SK-N-SH (cell line): ENCODE data around the gene NOL4L. TPM values are rescaled to one million over a fixed set of nuclear protein-coding genes. Genes with fewer than 3 reads are reported as not detected.

Experiments
- CTCF ChIA-PET: fragments of 300-600, 350-600 bp; formaldehyde crosslinking; extraction: SDS; loops from one replicate; lab custom pipeline; 2021; lab: Yijun Ruan, JAX
- POLR2A ChIA-PET: fragments of 350-600 bp; sonication (Branson Sonifier 250); formaldehyde crosslinking; extraction: SDS; loops from one replicate; lab custom pipeline; 2020; ENCODE audit warnings: antibody characterized with exemption, inconsistent platforms; lab: Yijun Ruan, JAX
- DNase-seq: peaks from one replicate; pipeline ENCODE4 v3.0.0; 2012
- H2AFZ ChIP-seq: fragments of 200-600 bp; sonication (generic); 2 replicates; pipeline ENCODE4 v1.8.1; 2016; ENCODE audit warnings: antibody characterized with exemption, mild to moderate bottlenecking, low read depth
- H3F3A ChIP-seq: fragments of 200-600 bp; sonication (generic); replicated peaks from 2 replicates; pipeline ENCODE3; 2016; ENCODE audit warnings: antibody characterized with exemption, mild to moderate bottlenecking; ENCODE audit not compliant: insufficient read depth
- H3K27ac ChIP-seq, 2 experiments: fragments of 200-500 bp in 1 of 2; fragments of 200-600 bp in 1 of 2; sonication (Bioruptor generic) in 1 of 2; sonication (generic), shearing (Covaris generic) in 1 of 2; 2 replicates each; pipeline versions ENCODE4 v1.5.1 to v1.6.1; 2014 to 2016; ENCODE audit warnings: low read depth in 2 of 2, inconsistent platforms in 1 of 2, low read length in 1 of 2, mild to moderate bottlenecking in 1 of 2, mixed read lengths in 1 of 2
- H3K27me3 ChIP-seq: fragments of 200-600 bp; sonication (generic), shearing (Covaris generic); 2 replicates; pipeline ENCODE4 v1.6.1; 2016; ENCODE audit warnings: mixed run types; ENCODE audit not compliant: insufficient read depth
- H3K36me3 ChIP-seq, 2 experiments: fragments of 200-500 bp in 1 of 2; fragments of 200-600 bp in 1 of 2; sonication (Bioruptor generic) in 1 of 2; sonication (generic) in 1 of 2; replicated peaks in 1 of 2; 2 replicates each; pipeline versions ENCODE3 to v1.5.1; 2014 to 2016; ENCODE audit warnings: low read length in 1 of 2, mild to moderate bottlenecking in 1 of 2; ENCODE audit not compliant: insufficient read depth in 2 of 2, control insufficient read depth in 1 of 2
- H3K4me1 ChIP-seq, 2 experiments: fragments of 200-500 bp in 1 of 2; fragments of 200-600 bp in 1 of 2; sonication (Bioruptor generic) in 1 of 2; sonication (generic), shearing (Covaris generic) in 1 of 2; 2 replicates each; pipeline versions ENCODE4 v1.5.1 to v1.6.1; 2014 to 2016; ENCODE audit warnings: low read depth in 1 of 2, low read length in 1 of 2, mixed run types in 1 of 2; ENCODE audit not compliant: insufficient read depth in 2 of 2, control insufficient read depth in 1 of 2
- H3K4me2 ChIP-seq: fragments of 200-600 bp; sonication (generic), shearing (Covaris generic); 2 replicates; pipeline ENCODE4 v1.6.1; 2017; ENCODE audit warnings: mixed run types
- H3K4me3 ChIP-seq, 2 experiments: fragments of 200-500 bp in 1 of 2; fragments of 200-600 bp in 1 of 2; sonication (Bioruptor generic) in 1 of 2; sonication (generic), shearing (Covaris generic) in 1 of 2; 2 replicates each; pipeline versions ENCODE4 v1.5.1 to v1.8.1; 2014 to 2016; ENCODE audit warnings: low read depth in 2 of 2, inconsistent platforms in 1 of 2, low read length in 1 of 2, mild to moderate bottlenecking in 1 of 2, mixed read lengths in 1 of 2, moderate library complexity in 1 of 2
- H3K79me2 ChIP-seq: fragments of 200-600 bp; sonication (generic); 2 replicates; pipeline ENCODE4 v1.8.1; 2017; ENCODE audit warnings: mild to moderate bottlenecking; ENCODE audit not compliant: insufficient read depth
- H3K9ac ChIP-seq: fragments of 200-600 bp; sonication (generic); 2 replicates; pipeline ENCODE4 v1.6.1; 2017; ENCODE audit warnings: mixed run types
- H3K9me2 ChIP-seq: fragments of 200-600 bp; sonication (generic); 2 replicates; pipeline ENCODE4 v1.6.1; 2017; ENCODE audit warnings: mixed run types
- H3K9me3 ChIP-seq: fragments of 200-600 bp; sonication (generic); 2 replicates; pipeline ENCODE4 v1.6.1; 2017; ENCODE audit warnings: mixed run types, mild to moderate bottlenecking, moderate library complexity
- H4K20me1 ChIP-seq: fragments of 200-600 bp; sonication (generic); 2 replicates; pipeline ENCODE4 v1.6.1; 2017; ENCODE audit warnings: mild to moderate bottlenecking, mixed run types; ENCODE audit not compliant: insufficient read depth
- CHD2 ChIP-seq: fragments of 150-350 bp; IDR thresholded peaks from 2 replicates; pipeline ENCODE4 v1.6.1; 2018; ENCODE audit warnings: low read length; ENCODE audit not compliant: partially characterized antibody
- CTCF ChIP-seq: fragments of 200-600 bp; sonication (generic); IDR thresholded peaks from 2 replicates; pipeline ENCODE4 v1.6.1; 2017; ENCODE audit warnings: antibody characterized with exemption, mild to moderate bottlenecking, moderate library complexity
- FOXJ3 ChIP-seq: sonication (generic); formaldehyde crosslinking; IDR thresholded peaks from 2 replicates; pipeline ENCODE4 v1.5.1; 2020; ENCODE audit warnings: mild to moderate bottlenecking, missing genetic modification reagents
- IRF3 ChIP-seq: fragments of 150-350 bp; IDR thresholded peaks from 2 replicates; pipeline ENCODE4 v1.6.1; 2016; ENCODE audit warnings: mild to moderate bottlenecking, low read depth, low read length
- MAX ChIP-seq: IDR thresholded peaks from 2 replicates; pipeline ENCODE4 v1.4.0; 2012; ENCODE audit warnings: low read depth
- MXI1 ChIP-seq: IDR thresholded peaks from 2 replicates; pipeline ENCODE4 v1.6.1; 2012; ENCODE audit warnings: mild to moderate bottlenecking, low read depth, low read length, improper control_type of control experiment
- NRF1 ChIP-seq: IDR thresholded peaks from 2 replicates; pipeline ENCODE4 v1.6.1; 2012; ENCODE audit warnings: low read depth, mild to moderate bottlenecking, low read length
- PBX3 ChIP-seq: IDR thresholded peaks from 2 replicates; pipeline ENCODE4; 2012
- RCOR1 ChIP-seq: fragments of 150-350 bp; IDR thresholded peaks from 2 replicates; pipeline ENCODE4 v1.6.1; 2017; ENCODE audit warnings: antibody characterized with exemption, low read length
- REST ChIP-seq: IDR thresholded peaks from 2 replicates; pipeline ENCODE4 v1.6.1; 2012; ENCODE audit warnings: mild to moderate bottlenecking, low read depth, low read length, moderate library complexity
- RFX5 ChIP-seq: IDR thresholded peaks from 2 replicates; pipeline ENCODE4 v1.6.1; 2012; ENCODE audit warnings: mild to moderate bottlenecking, improper control_type of control experiment, low read length
- SMC3 ChIP-seq: IDR thresholded peaks from 2 replicates; pipeline ENCODE4 v1.6.1; 2012; ENCODE audit warnings: low read depth, low read length, improper control_type of control experiment
- USF2 ChIP-seq: fragments of 150-350 bp; IDR thresholded peaks from 2 replicates; pipeline ENCODE4 v1.6.1; 2017; ENCODE audit warnings: antibody characterized with exemption, low read length, low read depth, borderline replicate concordance
- YY1 ChIP-seq: IDR thresholded peaks from 2 replicates; pipeline ENCODE4 v1.4.0; 2012; ENCODE audit warnings: low read depth, mild to moderate bottlenecking
- ZBTB33 ChIP-seq: IDR thresholded peaks from 2 replicates; pipeline ENCODE4 v1.4.0; 2012; ENCODE audit warnings: low read depth, borderline replicate concordance
- WGBS: methylation state at CpG from one replicate; pipeline ENCODE4 v1.1.6; 2017; ENCODE audit warnings: low lambda C conversion rate; 5-methylcytosine and 5-hydroxymethylcytosine counted together
- polyA plus RNA-seq, 3 experiments: library from polyadenylated mRNA; depleted of rRNA; stranded (reverse); fragments of >200 nt; gene quantifications; 2 replicates each; pipeline ENCODE4 v1.2.3, GENCODE V29; 2012

The NOL4L gene
- polyA plus RNA-seq, 1 of the 3 experiments (the other 2 are of a cell fraction), result 14.3 TPM

- no peak overlapping the region for H3K4me3 ChIP-seq
- no peaks in the 10 kb centered on the region for H3K36me3 ChIP-seq
- H3K4me1 ChIP-seq, result peaks cover 0 to 6% of the 10 kb centered on the region in 2 experiments; a peak in 1 of 4 replicates
- 79% methylated on average over 13 of the region's 18 CpGs for WGBS
- TF ChIP-seq NRF1 (no peak), RFX5 (no peak), PBX3 (no peak), MAX (no peak), SMC3 (no peak), CTCF (no peak), REST (no peak), ZBTB33 (no peak), CHD2 (no peak), USF2 (no peak), IRF3 (no peak), YY1 (no peak), RCOR1 (no peak), FOXJ3 (CRISPR knock-in tag) (no peak), MXI1 (no peak)
- no peak overlapping the region for H3K9ac ChIP-seq
- ChIA-PET POLR2A (no interaction called here), CTCF (interaction anchor here (1.4 kb wide), 1 partner anchor 19 kb away, joined by 3 read pairs; no protein-coding TSS in a partner anchor)
- peaks cover 15% of the 10 kb centered on the region; the same call in 1 of the 2 replicates for H3K27me3 ChIP-seq
- DNase-seq, result no peak
- H3K4me2 ChIP-seq, result no peak overlapping the region
- no peaks in the 10 kb centered on the region for H4K20me1 ChIP-seq
- H3F3A ChIP-seq, result no peaks in the 10 kb centered on the region
- no peaks in the 10 kb centered on the region for H3K9me2 ChIP-seq
- H3K79me2 ChIP-seq, result no peaks in the 10 kb centered on the region
- H2AFZ ChIP-seq, result no peak overlapping the region
- no peaks in the 10 kb centered on the region for H3K9me3 ChIP-seq
- H3K27ac ChIP-seq, result no peak overlapping the region
Observed at GRCh38 chr20:32603046-32603726, 18.1 kb upstream of the NOL4L start.
